Endothelial cell of umbilical vein (primary cell): Measurements from ENCODE around the gene LYSMD4.

Source experiments
- CTCF ChIP-seq, 2 donors: IDR thresholded peaks; 1 replicate in 1 of 2; 2 replicates in 1 of 2; pipeline ENCODE4 v1.5.1; 2011; ENCODE audit warnings: low read length in 2 of 2, mild to moderate bottlenecking in 2 of 2, moderate library complexity in 2 of 2, control low read depth in 1 of 2, inconsistent platforms in 1 of 2, low read depth in 1 of 2; ENCODE audit not compliant: insufficient read depth in 1 of 2; ENCODE audit errors: extremely low read depth in 1 of 2
- EZH2 ChIP-seq: IDR thresholded peaks from 2 replicates; pipeline ENCODE4 v1.6.1; 2012; ENCODE audit warnings: borderline replicate concordance, low read depth, mild to moderate bottlenecking, moderate library complexity, low read length, inconsistent platforms; ENCODE audit not compliant: severe bottlenecking
- FOS ChIP-seq: IDR thresholded peaks from 2 replicates; pipeline ENCODE4 v1.6.1; 2011; ENCODE audit warnings: mild to moderate bottlenecking, low read length, moderate library complexity, borderline replicate concordance; ENCODE audit not compliant: insufficient read depth
- GATA2 ChIP-seq: IDR thresholded peaks from 2 replicates; pipeline ENCODE4 v1.7.0; 2011; ENCODE audit warnings: low read depth, mild to moderate bottlenecking, moderate library complexity, mixed read lengths, low read length; ENCODE audit not compliant: insufficient read length, insufficient read depth
- JUN ChIP-seq: IDR thresholded peaks from 2 replicates; pipeline ENCODE4 v1.6.1; 2011; ENCODE audit warnings: borderline replicate concordance, low read depth; ENCODE audit not compliant: insufficient read length, insufficient read depth
- MAX ChIP-seq: IDR thresholded peaks from 2 replicates; pipeline ENCODE4 v1.6.1; 2011; ENCODE audit not compliant: insufficient read depth, insufficient read length
- MYC ChIP-seq: IDR thresholded peaks from one replicate; pipeline ENCODE4 v1.6.1; 2011; ENCODE audit warnings: mild to moderate bottlenecking, low read depth, low read length
- POLR2A ChIP-seq: IDR thresholded peaks from 2 replicates; pipeline ENCODE4 v1.6.1; 2012; ENCODE audit warnings: low read depth, mild to moderate bottlenecking, control low read depth, low read length
- POLR2AphosphoS5 ChIP-seq: IDR thresholded peaks from 2 replicates; pipeline ENCODE4 v1.6.1; 2012; ENCODE audit warnings: low read depth, mild to moderate bottlenecking, control low read depth, low read length, moderate library complexity; ENCODE audit not compliant: insufficient read depth

GRCh38 chr15:99696096-99696495, 37.1 kb downstream of the LYSMD4 start:
- TF ChIP-seq POLR2AphosphoS5 (no peak), CTCF (IDR thresholded peaks at IDR 0.05; ENCODE audit: extremely low read depth in 1 of 2, insufficient read depth in 1 of 2, low read depth in 1 of 2, low read length in 2 of 2) (no peak), MAX (no peak), POLR2A (no peak), EZH2 (no peak), FOS (no peak), JUN (no peak), MYC (no peak), GATA2 (no peak)
